IPS DF 19.7 (cell line): ENCODE measurements around the gene RB1.
"Not testable (repeated sequence)": the region's sequence is repeated elsewhere in the genome, so short reads cannot be mapped to it uniquely, and the experiment has no call there.

ENCODE experiments used
- DNase-seq: peaks from one replicate; pipeline ENCODE4 v3.0.0-alpha.2; 2013; ENCODE audit warnings: low read depth, low spot score

RB1 gene

GRCh38 chr13:48349525-48349924, 46.0 kb downstream of the RB1 start:
- DNase-seq = no peak

DNA sequence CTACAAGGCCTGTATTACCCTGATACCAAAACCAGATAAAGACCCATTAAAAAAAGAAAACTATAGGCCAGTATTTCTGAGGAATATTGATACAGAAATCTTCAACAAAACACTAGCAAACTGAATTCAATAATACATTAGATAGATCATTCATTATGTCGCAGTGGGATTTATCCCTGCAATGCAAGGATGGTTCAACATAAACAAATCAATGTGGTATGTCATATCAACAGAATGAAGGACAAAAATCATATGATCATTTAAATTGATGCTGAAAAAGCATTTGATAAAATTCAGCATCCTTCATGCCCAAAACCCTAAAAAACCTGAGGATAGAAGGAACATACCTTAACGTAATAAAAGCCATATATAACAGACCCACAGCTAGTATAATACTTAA, 50.0 kb downstream of the RB1 start:
- no peak for DNase-seq

DNA sequence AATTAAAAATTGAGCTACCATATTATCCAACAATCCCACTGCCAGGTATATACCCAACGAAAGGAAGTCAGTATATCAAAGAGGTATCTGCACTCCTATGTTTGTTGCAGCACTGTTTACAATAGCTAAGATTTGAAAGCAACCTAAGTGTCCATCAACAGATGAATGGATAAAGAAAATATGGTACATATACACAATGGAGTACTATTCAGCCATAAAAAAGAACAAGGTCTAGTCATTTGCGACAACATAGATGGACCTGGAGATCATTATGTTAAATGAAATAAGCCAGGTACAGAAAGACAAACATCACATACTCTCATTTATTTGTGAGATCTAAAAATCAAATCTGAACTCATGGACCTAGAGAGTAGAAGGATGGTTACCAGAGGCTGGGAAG, 52.0 kb downstream of the RB1 start:
- not testable (repeated sequence) for DNase-seq

DNA sequence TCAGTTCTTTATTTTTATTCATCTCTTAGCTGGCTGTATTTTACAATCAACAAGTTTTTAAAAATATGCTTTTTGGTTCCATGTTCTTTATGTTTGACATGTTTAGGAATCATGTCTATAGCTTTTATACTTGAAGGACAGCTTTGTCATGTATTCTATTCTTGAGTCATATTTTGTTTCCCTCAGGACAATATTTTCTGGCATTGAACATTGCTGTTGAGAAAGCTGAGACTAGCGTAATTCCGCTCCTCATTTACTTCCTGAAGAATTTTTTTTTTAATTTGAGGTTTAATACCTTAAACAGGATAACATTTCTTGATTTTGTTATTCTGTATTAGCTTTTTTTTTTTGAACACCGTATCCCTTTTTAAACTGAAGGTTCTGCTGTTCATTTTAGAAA, 53.2 kb downstream of the RB1 start:
- DNase-seq = no peak

GRCh38 chr13:48369988-48370387, 66.4 kb downstream of the RB1 start:
- DNase-seq = no peak

DNA sequence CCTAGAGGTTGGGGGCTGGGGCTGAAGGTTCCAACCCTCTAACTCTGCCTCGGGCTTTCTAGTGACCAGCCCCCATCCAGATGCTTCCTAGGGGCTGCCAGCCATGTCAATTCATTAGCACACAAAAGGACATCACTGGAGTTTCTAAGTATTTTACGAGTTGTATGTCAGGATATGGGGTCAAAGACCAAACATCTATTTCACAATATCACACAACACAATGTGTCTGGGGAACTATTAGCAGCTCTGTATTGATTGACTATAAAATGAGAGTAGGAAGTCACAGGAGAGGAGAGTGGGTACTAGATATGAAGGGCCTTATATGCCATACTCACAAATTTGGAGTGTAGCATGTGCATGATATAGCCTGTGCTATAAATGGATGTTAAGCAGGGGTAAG, 67.3 kb downstream of the RB1 start:
- no peak for DNase-seq

GRCh38 chr13:48377857-48378256, 74.3 kb downstream of the RB1 start:
- DNase-seq = no peak

- DNase-seq = no peak
Measured at GRCh38 chr13:48380581-48380980, 77.0 kb downstream of the RB1 start.

DNA sequence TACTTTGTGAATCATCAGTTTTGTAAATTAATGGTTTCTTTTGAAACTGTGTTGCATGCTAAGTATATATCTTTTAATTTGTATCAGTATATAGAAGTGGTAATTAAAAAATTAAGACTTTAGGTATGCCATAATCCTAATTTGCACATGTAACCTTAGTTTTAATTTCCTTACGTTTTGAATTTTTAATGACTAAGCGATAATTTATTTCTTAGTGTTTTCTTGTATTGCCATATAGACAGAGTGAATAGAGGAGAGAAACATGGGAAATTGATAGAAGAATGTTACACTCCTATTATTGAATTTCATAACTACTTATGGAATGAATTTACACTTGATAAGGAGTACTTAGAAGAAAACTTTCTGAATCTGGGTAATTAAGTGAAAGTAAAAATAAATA, 79.8 kb downstream of the RB1 start:
- DNase-seq = no peak

DNA sequence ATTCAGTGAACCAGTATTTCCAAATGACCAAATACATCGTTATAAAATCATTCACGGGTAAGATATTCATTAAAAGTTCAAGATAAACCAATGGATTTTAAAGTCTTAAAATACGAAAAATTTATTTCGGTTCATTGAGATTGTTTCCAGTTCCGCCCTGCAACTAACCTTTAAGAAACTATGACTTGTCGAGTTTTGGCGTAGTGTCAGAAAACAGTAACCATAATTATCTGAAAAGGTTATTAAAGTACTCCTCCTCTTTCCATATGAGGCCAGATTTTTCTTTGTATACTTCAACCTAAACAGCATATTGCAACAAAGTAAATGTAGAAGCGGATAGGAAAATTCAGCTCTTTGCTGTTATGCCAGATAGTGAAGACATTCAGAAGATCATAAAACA, 83.3 kb downstream of the RB1 start:
- no peak for DNase-seq

- no peak for DNase-seq
Measured at GRCh38 chr13:48391257-48391656, 87.7 kb downstream of the RB1 start.

- no peak for DNase-seq
Measured at GRCh38 chr13:48393030-48393697, 89.6 kb downstream of the RB1 start.

GRCh38 chr13:48393698-48394085, 90.1 kb downstream of the RB1 start:
- DNase-seq = no peak

DNA sequence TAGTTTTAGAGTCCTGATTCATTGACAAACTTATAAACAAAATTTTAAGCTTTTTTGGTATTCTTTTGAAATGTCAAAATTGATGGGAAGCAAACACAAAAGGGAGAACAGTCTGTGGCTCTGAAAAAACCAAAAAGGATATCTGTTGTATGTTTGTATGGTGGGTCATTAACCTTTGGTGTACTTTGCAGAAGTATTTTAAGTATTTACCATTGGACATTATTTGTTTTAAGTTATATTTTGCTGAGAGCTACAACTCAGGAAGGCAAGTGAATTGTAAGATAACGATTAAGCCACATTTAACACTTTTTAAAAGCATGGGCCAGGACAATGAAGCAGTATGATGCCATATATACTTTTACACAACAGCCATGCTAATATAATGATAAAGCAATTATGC, 94.2 kb downstream of the RB1 start:
- no peak for DNase-seq

- DNase-seq = no peak
Measured at GRCh38 chr13:48398450-48399095, 95.0 kb downstream of the RB1 start.

DNA sequence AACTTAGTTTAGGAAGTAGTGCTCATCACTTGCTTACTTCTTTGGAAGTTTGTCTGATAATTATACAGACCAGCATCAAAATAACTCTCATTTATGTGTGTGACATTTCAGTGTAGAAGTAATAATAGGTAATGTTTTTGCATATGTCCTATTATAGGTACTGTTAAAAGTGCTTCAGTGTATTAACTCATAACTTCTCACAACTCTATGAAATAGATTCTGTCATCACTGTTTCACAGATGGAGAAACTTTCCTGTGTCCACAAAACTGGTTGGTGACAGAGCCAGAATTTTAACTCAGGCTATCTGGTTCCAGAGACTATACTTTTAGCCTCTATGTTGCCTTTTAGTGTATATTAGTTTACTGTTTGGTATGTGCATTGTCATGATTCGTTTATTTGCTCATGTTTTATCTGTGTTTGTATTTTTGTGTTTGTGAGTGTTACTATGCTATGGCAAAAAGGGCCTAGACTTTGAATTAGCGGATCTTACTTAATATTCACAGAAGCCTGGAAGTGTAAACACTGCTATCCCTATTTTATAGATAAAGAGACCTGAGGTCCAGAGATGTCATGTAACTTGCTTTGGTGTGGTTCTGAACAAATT, 96.6 kb downstream of the RB1 start:
- no peak for DNase-seq

DNA sequence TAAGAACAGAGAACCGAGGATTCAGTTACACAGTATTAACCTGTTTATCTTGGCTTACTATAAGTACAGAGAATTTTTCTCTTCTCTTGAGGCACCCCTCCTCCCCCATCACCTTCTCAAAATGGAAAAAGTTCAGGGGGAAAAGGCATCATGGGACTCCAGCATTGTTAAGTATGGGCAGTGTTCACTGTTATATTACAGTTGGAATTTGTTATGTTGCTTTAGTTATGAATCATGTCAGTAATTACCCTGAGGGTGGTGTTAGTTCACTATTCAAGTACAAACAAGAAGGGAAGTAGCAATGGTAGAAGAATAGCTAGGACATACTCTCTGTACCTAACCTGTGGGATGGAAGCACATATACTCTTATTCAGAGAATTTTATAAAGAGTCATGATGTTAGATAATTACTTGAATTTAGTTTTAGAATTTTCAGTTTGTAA, 97.3 kb downstream of the RB1 start:
- DNase-seq = no peak

DNA sequence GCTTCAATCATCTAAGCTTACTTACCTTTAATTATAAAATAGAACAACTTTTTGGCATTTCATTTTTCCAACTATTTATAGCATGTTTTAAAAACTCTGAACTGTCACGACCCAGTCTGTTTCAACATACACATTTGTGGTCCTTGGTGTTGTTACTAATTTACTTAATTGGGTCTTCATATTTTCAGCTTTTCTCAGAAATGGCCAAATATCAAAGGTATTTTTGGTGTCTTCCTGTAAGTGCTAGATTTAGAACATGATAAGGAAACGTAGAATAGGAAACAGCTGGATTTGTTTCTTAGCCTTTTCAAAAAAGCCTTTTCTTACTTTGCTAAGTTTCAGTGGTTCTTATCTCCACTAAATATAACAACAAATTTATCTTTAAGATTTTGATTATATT, 97.9 kb downstream of the RB1 start:
- no peak for DNase-seq

DNA sequence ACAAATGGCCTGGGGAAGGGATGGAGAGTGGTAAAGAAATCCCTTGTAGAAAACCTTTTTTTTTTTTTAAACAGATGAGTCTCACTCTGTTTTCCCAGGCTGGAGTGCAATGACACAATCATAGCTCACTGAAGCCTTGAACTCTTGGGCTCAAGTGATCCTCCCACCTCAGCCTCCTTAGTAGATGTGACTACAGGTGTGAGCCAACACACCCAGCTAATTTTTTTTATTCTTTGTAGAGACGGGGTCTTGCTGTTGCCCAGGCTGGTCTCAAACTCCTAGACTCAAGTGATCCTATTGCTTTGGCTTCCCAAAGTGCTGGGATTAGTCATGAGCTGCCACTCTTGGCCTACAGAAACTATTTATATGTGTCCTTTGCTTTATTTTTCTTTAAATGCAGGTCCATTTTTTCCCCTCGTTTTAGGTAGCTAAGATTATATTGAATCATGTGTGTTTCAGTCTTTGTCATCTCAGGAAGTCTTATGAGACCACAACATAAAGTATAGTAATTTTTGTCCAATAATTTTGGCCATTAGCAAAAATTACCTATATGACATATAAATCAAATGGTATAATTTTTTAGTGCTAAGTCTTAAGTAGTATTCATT, 98.9 kb downstream of the RB1 start:
- no peak for DNase-seq

DNA sequence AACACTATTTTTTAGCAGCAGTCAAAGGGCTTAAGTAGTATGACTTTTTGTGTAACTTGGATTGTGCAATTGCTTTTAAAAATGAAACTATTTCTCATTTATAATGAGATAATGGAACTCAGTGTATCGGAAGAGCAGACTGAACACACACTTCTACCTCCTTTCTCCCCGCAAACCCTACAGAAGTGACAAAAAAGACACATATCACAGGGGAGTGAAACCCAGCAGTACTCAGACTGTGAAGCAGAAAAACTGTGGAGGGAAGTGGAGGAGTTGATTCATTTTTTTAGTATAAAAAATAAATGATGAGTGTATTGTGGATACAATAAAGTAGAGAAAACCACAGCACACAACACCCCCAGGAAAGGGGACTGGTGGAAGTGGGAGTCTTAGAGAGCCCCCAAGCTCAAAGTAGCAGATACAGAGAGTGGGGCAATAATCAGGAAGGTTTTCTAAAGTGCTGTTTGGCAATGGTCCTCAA, 99.6 kb downstream of the RB1 start:
- DNase-seq = no peak

DNA sequence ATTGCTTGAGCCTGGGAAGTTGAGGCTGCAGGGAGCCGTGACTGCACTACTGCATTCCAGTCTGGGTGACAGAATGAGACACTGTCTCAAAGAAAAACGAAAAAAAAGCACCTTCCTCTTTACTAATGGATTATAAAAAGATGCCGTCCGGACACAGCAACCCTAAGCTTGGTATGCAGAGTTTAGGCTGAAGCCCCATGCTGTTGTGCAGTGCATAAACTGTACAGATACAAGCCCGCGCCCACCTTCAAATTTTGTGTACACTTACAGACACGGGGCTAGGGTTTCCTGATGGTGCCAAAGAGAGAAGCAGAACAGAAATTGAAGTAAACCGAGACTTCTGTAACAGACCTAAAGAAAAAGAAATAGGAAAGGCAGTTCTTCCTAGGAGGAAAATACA, 100.4 kb downstream of the RB1 start:
- no peak for DNase-seq

- no peak for DNase-seq
Measured at GRCh38 chr13:48404952-48405351, 101.4 kb downstream of the RB1 start.

- DNase-seq = no peak
Measured at GRCh38 chr13:48405875-48406274, 102.3 kb downstream of the RB1 start.
